GM12872 (cell line): ENCODE results near the gene KRTAP5-3.

Experiments
- TF ChIP-seq, protein P1 (sequence below): IDR thresholded peaks from 3 replicates; pipeline ENCODE4 v1.5.1; 2011; ENCODE audit warnings: low read depth, mild to moderate bottlenecking, low read length, moderate library complexity; ENCODE audit not compliant: insufficient read depth

KRTAP5-3 gene, protein sequence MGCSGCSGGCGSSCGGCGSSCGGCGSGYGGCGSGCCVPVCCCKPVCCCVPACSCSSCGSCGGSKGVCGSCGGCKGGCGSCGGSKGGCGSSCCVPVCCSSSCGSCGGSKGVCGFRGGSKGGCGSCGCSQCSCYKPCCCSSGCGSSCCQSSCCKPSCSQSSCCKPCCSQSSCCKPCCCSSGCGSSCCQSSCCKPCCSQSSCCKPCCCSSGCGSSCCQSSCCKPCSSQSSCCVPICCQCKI

DNA sequence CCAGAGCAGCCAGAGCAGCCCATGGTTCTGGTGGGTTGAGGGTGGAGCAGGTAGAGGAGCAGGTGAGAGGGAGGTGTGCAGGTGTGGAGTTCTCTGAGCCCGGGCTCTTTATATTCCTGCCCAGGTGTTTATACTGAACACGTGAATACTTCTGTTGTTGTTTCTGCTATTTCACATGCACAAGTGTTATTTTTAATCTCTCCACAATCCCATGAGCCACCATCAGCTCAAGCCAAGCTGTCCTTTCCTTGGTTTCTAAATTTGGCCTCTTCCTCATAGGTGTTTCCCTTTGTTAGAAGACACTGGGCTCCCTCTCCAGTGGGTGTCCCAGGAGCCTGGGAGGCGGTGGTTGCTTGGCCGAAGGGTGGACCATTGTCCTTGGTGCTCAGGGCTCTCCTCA lies at the start of gene KRTAP5-3:
KRTAP5-3 (minus strand) TSS at position 101 of the 400 bp plus-strand sequence; CDS start at position 23, 78 bp downstream.
- TF ChIP-seq, protein P1, sequence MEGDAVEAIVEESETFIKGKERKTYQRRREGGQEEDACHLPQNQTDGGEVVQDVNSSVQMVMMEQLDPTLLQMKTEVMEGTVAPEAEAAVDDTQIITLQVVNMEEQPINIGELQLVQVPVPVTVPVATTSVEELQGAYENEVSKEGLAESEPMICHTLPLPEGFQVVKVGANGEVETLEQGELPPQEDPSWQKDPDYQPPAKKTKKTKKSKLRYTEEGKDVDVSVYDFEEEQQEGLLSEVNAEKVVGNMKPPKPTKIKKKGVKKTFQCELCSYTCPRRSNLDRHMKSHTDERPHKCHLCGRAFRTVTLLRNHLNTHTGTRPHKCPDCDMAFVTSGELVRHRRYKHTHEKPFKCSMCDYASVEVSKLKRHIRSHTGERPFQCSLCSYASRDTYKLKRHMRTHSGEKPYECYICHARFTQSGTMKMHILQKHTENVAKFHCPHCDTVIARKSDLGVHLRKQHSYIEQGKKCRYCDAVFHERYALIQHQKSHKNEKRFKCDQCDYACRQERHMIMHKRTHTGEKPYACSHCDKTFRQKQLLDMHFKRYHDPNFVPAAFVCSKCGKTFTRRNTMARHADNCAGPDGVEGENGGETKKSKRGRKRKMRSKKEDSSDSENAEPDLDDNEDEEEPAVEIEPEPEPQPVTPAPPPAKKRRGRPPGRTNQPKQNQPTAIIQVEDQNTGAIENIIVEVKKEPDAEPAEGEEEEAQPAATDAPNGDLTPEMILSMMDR = no peak

DNA sequence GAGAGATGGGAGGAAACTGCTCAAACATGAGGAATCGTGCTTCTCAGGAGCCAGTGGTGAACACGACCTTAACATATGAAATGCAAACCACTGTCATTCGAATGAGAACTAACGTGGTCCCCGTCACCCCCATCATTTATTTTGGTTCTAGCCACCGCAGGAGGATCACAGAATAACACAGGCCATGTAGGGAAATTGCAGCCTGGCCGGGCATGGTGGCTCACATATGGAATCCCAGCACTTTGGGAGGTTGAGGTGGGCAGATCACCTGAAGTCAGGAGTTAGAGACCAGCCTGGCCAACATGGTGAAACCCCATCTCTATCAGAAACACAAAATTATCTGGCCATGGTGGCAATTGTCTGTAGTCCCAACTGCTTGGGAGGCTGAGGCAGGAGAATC lies 48.4 kb upstream of the KRTAP5-3 start:
- TF ChIP-seq, protein P1 = no peak

DNA sequence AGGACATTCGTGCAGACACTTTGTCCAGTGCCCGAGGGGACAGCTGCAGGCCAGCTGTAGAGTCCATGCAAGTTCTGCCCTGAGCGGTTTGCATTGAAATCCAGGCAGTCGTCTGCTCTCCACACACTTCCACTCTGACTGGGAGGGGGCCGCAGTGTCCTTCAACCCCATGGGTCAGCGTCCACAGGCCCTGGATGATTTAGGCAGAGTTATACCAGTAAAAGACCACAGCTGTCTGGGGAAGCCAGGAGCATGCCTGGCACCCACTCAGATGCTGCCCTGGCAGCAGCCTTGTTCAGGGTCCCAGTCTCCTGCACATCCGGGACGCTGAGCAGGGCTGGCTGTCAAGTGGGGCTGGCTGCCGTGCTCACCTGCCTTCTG lies 47.8 kb upstream of the KRTAP5-3 start:
- TF ChIP-seq, protein P1 = no peak

DNA sequence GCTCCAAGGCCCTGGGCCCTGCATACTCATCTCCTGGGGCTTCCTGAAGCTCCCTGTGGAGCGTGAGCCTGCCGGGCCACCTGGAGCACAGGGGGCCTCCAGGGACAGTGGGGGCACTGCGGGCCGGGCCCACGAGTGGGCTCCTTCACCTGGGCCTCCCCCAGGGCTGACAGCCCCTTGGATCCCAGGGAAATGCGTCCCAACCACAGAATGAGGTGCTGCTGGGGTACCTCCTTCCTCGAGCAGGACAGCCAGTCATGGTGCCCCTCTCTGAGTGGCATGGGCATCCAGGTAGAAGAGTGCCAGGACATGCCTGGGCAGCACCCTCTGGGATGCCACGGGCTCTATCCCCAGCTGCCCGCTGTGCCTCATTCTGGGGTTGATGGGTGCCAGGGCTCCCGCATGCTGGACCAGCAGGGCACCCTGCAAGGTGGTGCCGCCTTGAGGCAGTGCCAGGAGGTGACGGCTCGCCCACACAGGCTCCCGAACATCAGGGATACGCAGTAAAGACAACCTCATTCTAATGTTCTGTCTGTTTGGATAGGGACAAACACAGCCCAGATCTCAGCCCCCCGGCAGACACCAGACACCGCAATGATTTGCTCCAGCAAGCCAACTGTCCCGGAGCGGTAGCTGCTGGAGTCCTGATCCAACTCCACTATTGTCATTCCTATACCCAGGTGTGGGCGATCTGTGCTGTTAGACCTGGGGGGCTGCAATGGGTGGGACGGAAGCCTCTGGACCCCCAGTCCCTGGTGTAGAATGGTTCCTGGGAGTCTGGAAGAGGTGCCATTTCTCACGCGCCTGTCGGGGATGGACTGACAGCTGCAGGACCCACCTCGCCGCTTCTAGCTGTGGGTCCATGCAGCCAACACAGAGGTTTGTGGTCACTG lies 47.2 kb upstream of the KRTAP5-3 start:
- TF ChIP-seq, protein P1 = no peak

DNA sequence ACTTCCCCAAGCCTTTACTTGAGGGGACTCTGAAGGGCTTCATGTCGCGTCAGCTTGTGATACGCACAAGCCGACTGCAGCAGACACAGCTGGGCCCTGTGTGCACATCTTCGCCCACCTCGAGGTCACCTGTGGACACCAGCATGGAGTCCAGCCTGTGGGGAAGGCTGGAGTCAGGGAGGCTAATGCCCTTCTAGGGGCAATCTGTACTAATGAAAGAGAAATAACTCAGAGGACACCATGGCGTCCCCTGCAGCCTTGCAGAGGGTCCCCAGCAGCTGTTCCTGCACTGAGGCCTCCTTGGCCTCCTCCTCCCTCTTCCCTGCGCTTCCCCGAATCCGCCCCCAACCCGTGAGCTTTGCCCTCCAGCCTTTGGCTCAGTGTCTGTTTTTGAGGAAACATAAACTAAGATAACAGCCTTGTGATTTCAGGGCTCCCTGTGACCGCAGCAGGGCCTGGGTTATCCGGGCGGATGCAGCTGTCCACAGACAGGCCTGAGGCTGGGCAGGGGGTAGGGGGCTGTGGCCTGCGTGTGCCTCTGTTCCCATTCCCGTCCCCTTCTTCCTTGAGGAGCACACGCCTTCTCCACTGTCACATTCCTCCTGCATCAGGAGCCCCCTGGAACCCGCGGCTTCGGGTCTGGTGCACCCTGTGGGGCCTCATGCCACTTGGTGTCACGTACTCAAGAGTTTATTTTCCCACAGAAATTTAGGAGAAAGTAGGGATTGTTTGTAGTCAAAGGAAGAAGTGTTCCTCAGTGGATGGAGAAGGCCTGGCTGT lies 46.3 kb upstream of the KRTAP5-3 start:
- TF ChIP-seq, protein P1 = no peak

DNA sequence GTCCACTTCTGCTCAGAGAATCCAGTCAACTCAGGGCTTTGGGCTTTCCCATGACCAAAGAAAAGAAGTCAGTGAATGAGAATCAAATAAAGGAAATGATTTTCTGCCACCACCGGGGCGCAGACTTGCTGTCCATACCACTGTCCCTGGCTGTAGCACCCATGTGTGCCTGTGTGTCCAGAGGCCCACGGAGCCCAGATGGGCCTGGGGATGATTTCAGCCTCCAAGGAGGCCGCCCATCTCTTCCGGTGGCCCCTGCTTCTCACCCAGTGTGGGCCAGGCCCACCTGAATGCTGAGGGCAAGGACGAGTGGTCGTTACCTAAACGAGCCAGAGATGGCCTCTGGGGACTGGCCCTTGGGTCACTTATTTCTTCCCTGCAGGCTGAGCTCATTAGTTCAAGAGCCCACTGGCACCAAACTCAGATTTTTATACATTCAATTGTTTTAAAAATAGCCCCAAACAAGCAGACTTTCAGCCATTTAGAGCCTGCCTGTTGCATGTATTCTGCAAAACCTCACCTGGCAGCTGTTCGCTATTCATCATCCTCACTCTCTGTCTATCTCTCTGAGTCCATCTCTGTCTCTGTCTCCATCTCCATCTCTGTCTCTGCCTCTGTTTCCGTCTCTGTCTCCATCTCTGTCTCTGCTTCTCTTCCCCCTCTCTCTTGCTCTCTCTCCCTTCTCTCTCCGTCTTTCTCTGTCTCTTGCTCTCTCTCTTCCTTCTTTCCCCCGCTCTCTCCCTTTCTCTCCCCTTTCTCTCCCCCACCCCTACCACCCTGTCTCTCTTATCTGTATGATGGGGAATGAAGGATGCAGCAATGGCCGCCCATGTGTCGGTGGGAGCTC lies 45.5 kb upstream of the KRTAP5-3 start:
- TF ChIP-seq, protein P1 = no peak
